Loucy (cell line): Measurements from ENCODE around the gene GLI1.

ENCODE experiments used
- EZH2phosphoT487 ChIP-seq: fragments of 200-600 bp; IDR thresholded peaks from 2 replicates; pipeline ENCODE4 v1.6.1; 2018; ENCODE audit warnings: antibody characterized with exemption, mild to moderate bottlenecking, moderate library complexity, borderline replicate concordance
- TF ChIP-seq, protein P1 (sequence below): fragments of 200-600 bp; sonication (generic); conservative IDR thresholded peaks from 2 replicates; pipeline ENCODE4 v1.5.1; 2014; ENCODE audit warnings: mild to moderate bottlenecking, antibody characterized with exemption, low read length

DNA sequence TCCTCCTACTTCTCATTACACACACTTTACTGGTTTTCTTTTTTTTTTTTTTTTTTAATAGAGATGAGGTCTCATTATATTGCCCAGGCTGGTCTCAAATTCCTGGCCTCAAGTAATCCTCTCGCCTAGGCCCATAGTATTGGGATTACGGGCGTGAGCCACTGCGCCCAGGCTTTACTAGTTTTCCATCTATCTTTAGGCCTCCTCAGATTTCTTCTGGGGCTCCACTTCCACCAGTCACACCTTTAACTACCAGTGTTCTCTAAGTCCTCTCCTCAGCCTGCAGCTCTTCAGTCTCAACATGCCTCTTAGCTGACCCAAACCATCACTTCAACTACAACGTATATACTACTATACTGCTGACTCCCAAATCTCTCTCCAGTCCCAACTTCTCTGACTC, 39.1 kb upstream of the GLI1 start:
- TF ChIP-seq, protein P1, sequence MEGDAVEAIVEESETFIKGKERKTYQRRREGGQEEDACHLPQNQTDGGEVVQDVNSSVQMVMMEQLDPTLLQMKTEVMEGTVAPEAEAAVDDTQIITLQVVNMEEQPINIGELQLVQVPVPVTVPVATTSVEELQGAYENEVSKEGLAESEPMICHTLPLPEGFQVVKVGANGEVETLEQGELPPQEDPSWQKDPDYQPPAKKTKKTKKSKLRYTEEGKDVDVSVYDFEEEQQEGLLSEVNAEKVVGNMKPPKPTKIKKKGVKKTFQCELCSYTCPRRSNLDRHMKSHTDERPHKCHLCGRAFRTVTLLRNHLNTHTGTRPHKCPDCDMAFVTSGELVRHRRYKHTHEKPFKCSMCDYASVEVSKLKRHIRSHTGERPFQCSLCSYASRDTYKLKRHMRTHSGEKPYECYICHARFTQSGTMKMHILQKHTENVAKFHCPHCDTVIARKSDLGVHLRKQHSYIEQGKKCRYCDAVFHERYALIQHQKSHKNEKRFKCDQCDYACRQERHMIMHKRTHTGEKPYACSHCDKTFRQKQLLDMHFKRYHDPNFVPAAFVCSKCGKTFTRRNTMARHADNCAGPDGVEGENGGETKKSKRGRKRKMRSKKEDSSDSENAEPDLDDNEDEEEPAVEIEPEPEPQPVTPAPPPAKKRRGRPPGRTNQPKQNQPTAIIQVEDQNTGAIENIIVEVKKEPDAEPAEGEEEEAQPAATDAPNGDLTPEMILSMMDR: no peak
- TF ChIP-seq EZH2phosphoT487: no peak
